Testis (tissue), 2 donors: ENCODE data around the gene DYNLL1.

ENCODE experiments used
- POLR2A ChIP-seq: fragments of 450-650 bp; IDR thresholded peaks from one replicate; pipeline ENCODE4 v1.6.1; 2017; ENCODE audit warnings: antibody characterized with exemption, mild to moderate bottlenecking, moderate library complexity
- TF ChIP-seq, protein P1 (sequence below), 3 experiments: fragments of 450-650 bp in 2 of 3; fragments of 200-600 bp in 1 of 3; sonication (generic) in 1 of 3; IDR thresholded peaks; one replicate each; pipeline ENCODE4 v1.5.1; 2016 to 2019; ENCODE audit warnings: antibody characterized with exemption in 3 of 3, mild to moderate bottlenecking in 2 of 3, moderate library complexity in 1 of 3

DNA sequence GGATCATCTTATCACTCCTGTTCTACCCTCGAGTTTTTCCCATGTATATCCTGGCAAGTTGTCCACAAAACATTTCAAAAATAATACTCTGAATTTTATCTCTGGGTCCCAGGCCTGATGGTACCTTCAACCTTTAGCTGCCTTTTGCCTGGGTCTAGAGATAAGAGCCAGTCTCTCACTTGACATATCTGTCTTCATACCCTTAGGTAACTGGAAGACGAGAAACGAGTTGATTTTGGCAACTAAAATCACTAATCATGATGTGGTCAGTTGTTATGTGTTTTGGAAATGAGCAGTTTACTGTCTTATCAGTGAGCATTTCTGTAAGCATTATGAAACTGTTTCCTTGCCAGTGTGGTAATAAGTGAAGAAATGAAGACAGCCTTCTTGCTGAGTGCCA lies 44.5 kb downstream of the DYNLL1 start:
- TF ChIP-seq, protein P1, sequence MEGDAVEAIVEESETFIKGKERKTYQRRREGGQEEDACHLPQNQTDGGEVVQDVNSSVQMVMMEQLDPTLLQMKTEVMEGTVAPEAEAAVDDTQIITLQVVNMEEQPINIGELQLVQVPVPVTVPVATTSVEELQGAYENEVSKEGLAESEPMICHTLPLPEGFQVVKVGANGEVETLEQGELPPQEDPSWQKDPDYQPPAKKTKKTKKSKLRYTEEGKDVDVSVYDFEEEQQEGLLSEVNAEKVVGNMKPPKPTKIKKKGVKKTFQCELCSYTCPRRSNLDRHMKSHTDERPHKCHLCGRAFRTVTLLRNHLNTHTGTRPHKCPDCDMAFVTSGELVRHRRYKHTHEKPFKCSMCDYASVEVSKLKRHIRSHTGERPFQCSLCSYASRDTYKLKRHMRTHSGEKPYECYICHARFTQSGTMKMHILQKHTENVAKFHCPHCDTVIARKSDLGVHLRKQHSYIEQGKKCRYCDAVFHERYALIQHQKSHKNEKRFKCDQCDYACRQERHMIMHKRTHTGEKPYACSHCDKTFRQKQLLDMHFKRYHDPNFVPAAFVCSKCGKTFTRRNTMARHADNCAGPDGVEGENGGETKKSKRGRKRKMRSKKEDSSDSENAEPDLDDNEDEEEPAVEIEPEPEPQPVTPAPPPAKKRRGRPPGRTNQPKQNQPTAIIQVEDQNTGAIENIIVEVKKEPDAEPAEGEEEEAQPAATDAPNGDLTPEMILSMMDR (IDR thresholded peaks at IDR 0.05): no peak
- no peak for TF ChIP-seq POLR2A
